ENCODE measurements around the gene NCAPH2.

Gene NCAPH2

GRCh38 chr22:50502628-50503474 is 5.2 kb upstream of the NCAPH2 start:
- no peak for DNase-seq (ENCODE audit: low spot score)
- in situ Hi-C loops (cut with MboI; ENCODE audit: low pct_unique_long_range_greater_than_20kb, low sequenced_read_pairs, unreplicated experiment) = no loop called here
- no peak for TF ChIP-seq CTCF (IDR thresholded peaks at IDR 0.05; ENCODE audit: extremely low read depth, insufficient read depth, missing control alignments)

- peak; percentile 7 for TF ChIP-seq CTCF (IDR thresholded peaks at IDR 0.05; ENCODE audit: extremely low read depth, insufficient read depth, missing control alignments)
- in situ Hi-C loops (cut with MboI; ENCODE audit: low pct_unique_long_range_greater_than_20kb, low sequenced_read_pairs, unreplicated experiment) = no loop called here
- DNase-seq (ENCODE audit: low spot score) = no peak
These were observed 4.4 kb upstream of the NCAPH2 start for GRCh38 chr22:50503475-50504145.

- in situ Hi-C loops (cut with MboI; ENCODE audit: low pct_unique_long_range_greater_than_20kb, low sequenced_read_pairs, unreplicated experiment) = no loop called here
- TF ChIP-seq CTCF (IDR thresholded peaks at IDR 0.05; ENCODE audit: extremely low read depth, insufficient read depth, missing control alignments) = no peak
- DNase-seq (ENCODE audit: low spot score) = no peak
These were observed 3.4 kb upstream of the NCAPH2 start for GRCh38 chr22:50504369-50505211.

GRCh38 chr22:50505276-50505775 is 2.7 kb upstream of the NCAPH2 start:
- DNase-seq (ENCODE audit: low spot score) = no peak
- no peak for TF ChIP-seq CTCF (IDR thresholded peaks at IDR 0.05; ENCODE audit: extremely low read depth, insufficient read depth, missing control alignments)
- in situ Hi-C loops (cut with MboI; ENCODE audit: low pct_unique_long_range_greater_than_20kb, low sequenced_read_pairs, unreplicated experiment) = no loop called here

- in situ Hi-C loops (cut with MboI; ENCODE audit: low pct_unique_long_range_greater_than_20kb, low sequenced_read_pairs, unreplicated experiment) = no loop called here
- no peak for DNase-seq (ENCODE audit: low spot score)
- TF ChIP-seq CTCF (IDR thresholded peaks at IDR 0.05; ENCODE audit: extremely low read depth, insufficient read depth, missing control alignments) = no peak
These were observed 2.0 kb upstream of the NCAPH2 start for GRCh38 chr22:50505776-50506610.

All from GM13977 (cell line).